Right forelimb (tissue), 1 donor: ENCODE measurements around the gene SMTN.
"Not testable (repeated sequence)": the region's sequence is repeated elsewhere in the genome, so short reads cannot be mapped to it uniquely, and the experiment has no call there.

ENCODE experiments used
- DNase-seq: peaks from one replicate; pipeline ENCODE4 v3.0.0-alpha.2; 2018

SMTN gene

GRCh38 chr22:31106001-31106571, 25.0 kb downstream of the SMTN start:
- no peak for DNase-seq

- DNase-seq, result no peak
Observed at GRCh38 chr22:31106731-31107177, 25.6 kb downstream of the SMTN start.

- peak; percentile 94 for DNase-seq
Observed at GRCh38 chr22:31107178-31107893, 26.2 kb downstream of the SMTN start, which contains the start of gene SELENOM. Gene SELENOM, minus strand, starts transcription at chr22:31107568. Its CDS starts 63 bp downstream, at chr22:31107505.

GRCh38 chr22:31107894-31108218, 26.7 kb downstream of the SMTN start:
- no peak for DNase-seq

GRCh38 chr22:31112547-31113091, 31.5 kb downstream of the SMTN start:
- DNase-seq, result not testable (repeated sequence)

GRCh38 chr22:31118046-31118820, 37.1 kb downstream of the SMTN start:
- DNase-seq, result peak; percentile 6

GRCh38 chr22:31119026-31119717, 38.1 kb downstream of the SMTN start:
- DNase-seq, result peak; percentile 23

GRCh38 chr22:31120230-31120629, 39.1 kb downstream of the SMTN start:
- DNase-seq, result no peak

- no peak for DNase-seq
Observed at GRCh38 chr22:31120642-31121041, 39.5 kb downstream of the SMTN start.

GRCh38 chr22:31121403-31121802, 40.3 kb downstream of the SMTN start:
- DNase-seq, result no peak

GRCh38 chr22:31122196-31122531, 41.0 kb downstream of the SMTN start:
- DNase-seq, result no peak

GRCh38 chr22:31122532-31123291, 41.6 kb downstream of the SMTN start, which contains the start of gene INPP5J:
Gene INPP5J, plus strand, starts transcription at chr22:31122966. Its CDS starts 49 bp downstream, at chr22:31123015.
- DNase-seq, result no peak

GRCh38 chr22:31123292-31123602, 42.1 kb downstream of the SMTN start:
- no peak for DNase-seq

- DNase-seq, result no peak
Observed at GRCh38 chr22:31124290-31124689, 43.2 kb downstream of the SMTN start.

- no peak for DNase-seq
Observed at GRCh38 chr22:31124811-31125465, 43.8 kb downstream of the SMTN start.

- DNase-seq, result no peak
Observed at GRCh38 chr22:31125521-31126117, 44.5 kb downstream of the SMTN start.

- DNase-seq, result no peak
Observed at GRCh38 chr22:31126128-31126868, 45.2 kb downstream of the SMTN start.

- no peak for DNase-seq
Observed at GRCh38 chr22:31126869-31127175, 45.7 kb downstream of the SMTN start.

- no peak for DNase-seq
Observed at GRCh38 chr22:31127181-31127772, 46.2 kb downstream of the SMTN start.

GRCh38 chr22:31128156-31128555, 47.0 kb downstream of the SMTN start:
- DNase-seq, result no peak
